HAP-1 (cell line): ENCODE results near the gene PCSK5.

Experiments
- DNase-seq, 2 experiments: peaks; one replicate each; pipeline ENCODE4 v3.0.0-alpha.2; 2016 to 2020; ENCODE audit warnings: low spot score in 2 of 2
- H3K27me3 ChIP-seq: fragments of 250-450 bp; sonication (Bioruptor Pico); 2 replicates; pipeline ENCODE4 v1.5.1; 2020; ENCODE audit warnings: low read depth, mild to moderate bottlenecking, moderate library complexity
- H3K36me3 ChIP-seq: fragments of 250-450 bp; sonication (Bioruptor Pico); replicated peaks from 2 replicates; pipeline ENCODE4 v1.5.1; 2020; ENCODE audit warnings: mild to moderate bottlenecking
- H3K4me1 ChIP-seq: fragments of 250-450 bp; sonication (Bioruptor Pico); 2 replicates; pipeline ENCODE4 v1.5.1; 2020; ENCODE audit warnings: mild to moderate bottlenecking
- H3K4me3 ChIP-seq: fragments of 250-450 bp; sonication (Bioruptor Pico); 2 replicates; pipeline ENCODE4 v1.5.1; 2020; ENCODE audit warnings: mild to moderate bottlenecking, moderate library complexity
- H3K9me3 ChIP-seq: fragments of 250-450 bp; sonication (Bioruptor Pico); 2 replicates; pipeline ENCODE4 v1.5.1; 2020; ENCODE audit warnings: mild to moderate bottlenecking, moderate library complexity
- in situ Hi-C: fragments of 300-500 bp; cut with MboI; formaldehyde crosslinking; loops from 3 replicates; pipeline ENCODE4 v1.14.3; 2020; ENCODE audit warnings: low sequenced_read_pairs, inconsistent platforms, mixed read lengths

The PCSK5 gene

DNA sequence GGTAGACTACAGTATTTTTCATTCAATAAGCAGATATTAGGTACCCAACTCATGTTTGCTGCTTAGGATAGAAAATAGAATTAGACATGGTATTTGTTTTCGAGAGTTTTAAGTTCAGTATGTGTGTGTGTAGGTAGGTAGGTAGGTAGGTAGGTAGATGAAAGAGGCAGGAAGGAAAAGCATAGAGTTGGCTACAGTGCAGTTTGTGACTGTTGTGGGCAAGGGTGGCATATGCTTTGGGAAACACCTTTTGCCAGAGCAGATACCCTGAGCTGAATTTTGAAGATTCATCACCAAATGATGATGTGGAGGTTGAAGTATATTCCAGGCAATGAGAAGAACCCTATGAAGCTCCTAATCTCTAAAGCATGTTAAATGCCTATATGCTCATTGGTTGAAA, 20.0 kb upstream of the PCSK5 start:
- Histone ChIP-seq H3K36me3 (no peaks in the 10 kb centered on the region), H3K27me3 (no peaks in the 10 kb centered on the region), H3K9me3 (no peaks in the 10 kb centered on the region), H3K4me3 (no peak overlapping the region), H3K4me1 (no peaks in the 10 kb centered on the region)
- no peak for DNase-seq
- in situ Hi-C loops: no loop called here

DNA sequence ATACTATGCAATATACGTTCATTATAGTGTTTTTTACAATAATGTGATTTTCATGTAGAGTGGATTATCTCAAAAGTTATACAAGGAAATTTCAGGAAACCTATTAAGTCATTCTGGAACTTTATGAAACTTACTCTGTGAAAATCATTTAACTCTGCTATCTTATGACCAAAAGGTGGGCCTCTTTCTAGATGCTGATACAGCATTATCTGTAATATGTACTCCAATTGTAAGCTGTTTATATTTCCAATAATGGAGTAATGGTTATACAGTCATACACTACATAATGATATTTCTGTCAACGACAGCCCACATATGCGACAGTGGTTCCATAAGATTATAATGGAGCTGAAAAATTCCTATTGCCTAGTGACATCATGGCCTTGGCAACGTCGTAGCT, 18.8 kb upstream of the PCSK5 start:
- Histone ChIP-seq H3K4me3 (no peak overlapping the region), H3K36me3 (no peaks in the 10 kb centered on the region), H3K27me3 (no peaks in the 10 kb centered on the region), H3K9me3 (no peaks in the 10 kb centered on the region), H3K4me1 (no peaks in the 10 kb centered on the region)
- no peak for DNase-seq
- in situ Hi-C loops: no loop called here

DNA sequence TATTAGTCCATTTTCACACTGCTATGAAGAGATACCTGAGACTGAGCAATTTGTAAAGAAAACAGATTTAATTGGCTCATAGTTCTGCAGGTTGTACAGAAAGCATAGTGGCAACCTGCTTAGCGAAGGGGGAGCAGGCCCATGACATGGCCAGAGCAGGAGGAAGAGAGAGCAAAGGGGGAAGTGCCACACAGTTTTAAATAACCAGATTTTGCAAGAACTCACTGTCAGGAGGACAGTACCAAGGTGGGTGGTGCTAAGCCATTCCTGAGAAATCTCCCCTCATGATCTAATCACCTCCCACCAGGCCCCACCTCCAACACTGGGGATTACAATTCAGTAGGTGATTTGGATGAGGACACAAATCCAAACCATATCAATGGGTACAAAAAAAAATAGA, 16.8 kb upstream of the PCSK5 start:
- H3K4me3 ChIP-seq: no peak overlapping the region
- no peaks in the 10 kb centered on the region for H3K4me1 ChIP-seq
- no peaks in the 10 kb centered on the region for H3K9me3 ChIP-seq
- no peaks in the 10 kb centered on the region for H3K36me3 ChIP-seq
- no peaks in the 10 kb centered on the region for H3K27me3 ChIP-seq
- in situ Hi-C loops: no loop called here
- no peak for DNase-seq

DNA sequence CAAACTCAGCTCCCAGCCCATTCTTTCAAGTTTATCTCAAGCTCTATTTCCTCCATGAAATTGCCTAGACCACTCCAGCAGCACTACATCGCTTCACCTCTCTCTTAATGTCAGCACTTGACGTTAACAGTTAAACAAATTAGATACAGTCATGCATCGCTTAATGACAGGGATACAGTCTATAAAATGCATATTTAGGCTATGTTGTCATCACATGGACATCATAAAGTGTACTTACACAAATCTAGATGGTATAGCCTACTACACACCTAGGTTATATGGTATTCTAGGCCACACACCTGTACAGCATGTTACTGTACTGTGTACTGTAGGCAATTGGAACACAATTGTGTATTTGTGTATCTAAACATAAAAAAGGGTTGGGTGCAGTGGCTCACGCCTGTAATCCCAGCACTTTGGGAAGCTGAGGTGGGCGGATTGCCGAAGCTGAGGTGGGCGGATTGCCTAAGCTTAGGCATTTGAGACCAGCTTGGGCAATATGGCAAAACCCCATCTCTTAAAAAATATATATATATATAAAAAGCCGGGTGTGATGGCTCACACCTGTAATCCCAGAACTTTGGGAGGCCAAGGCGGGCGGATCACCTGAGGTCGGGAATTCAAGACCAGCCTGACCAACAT, 13.4 kb upstream of the PCSK5 start:
- in situ Hi-C loops: no loop called here
- H3K4me3 ChIP-seq: no peak overlapping the region
- H3K27me3 ChIP-seq: no peaks in the 10 kb centered on the region
- no peak for DNase-seq
- no peaks in the 10 kb centered on the region for H3K9me3 ChIP-seq
- no peaks in the 10 kb centered on the region for H3K36me3 ChIP-seq
- H3K4me1 ChIP-seq: peaks cover 8% of the 10 kb centered on the region

DNA sequence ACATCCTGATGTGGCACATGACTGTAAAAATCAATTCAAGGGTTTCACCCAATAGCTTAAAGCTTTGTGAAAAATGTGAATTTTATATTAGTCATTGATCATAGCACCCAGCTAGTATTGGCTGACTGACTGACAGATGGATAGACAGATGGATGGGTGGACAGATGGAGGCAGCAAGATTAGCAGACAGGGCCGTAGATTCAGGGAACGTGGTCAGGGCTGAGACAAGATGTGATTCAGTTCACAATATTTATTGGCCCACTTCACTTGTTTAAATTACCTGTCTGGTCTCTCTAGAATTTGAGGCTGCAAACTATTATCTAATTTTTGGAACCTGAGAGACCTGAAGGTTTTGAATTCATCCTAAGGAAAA, 12.0 kb upstream of the PCSK5 start:
- no peaks in the 10 kb centered on the region for H3K36me3 ChIP-seq
- in situ Hi-C loops: no loop called here
- H3K9me3 ChIP-seq: no peaks in the 10 kb centered on the region
- no peaks in the 10 kb centered on the region for H3K27me3 ChIP-seq
- H3K4me3 ChIP-seq: no peak overlapping the region
- peaks cover 8% of the 10 kb centered on the region for H3K4me1 ChIP-seq
- no peak for DNase-seq

DNA sequence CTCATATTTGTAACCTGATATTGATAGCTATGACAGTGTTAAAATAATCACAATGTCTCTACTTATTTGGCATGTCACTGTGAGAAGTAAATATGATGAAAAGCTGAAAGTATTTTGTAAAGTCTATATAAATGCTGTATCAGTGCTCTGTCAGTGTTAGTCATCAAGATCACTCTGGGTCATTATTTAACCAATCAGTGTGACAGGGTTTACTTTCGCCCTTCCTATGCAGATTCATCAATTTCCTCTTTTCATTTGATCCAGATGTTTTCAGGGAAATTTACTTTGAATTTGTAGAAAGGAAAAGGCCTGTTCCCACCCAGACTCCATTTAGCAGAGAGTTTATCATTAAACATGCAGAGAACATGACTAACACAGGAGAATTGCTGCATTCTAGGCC, 9.9 kb upstream of the PCSK5 start:
- in situ Hi-C loops: no loop called here

DNA sequence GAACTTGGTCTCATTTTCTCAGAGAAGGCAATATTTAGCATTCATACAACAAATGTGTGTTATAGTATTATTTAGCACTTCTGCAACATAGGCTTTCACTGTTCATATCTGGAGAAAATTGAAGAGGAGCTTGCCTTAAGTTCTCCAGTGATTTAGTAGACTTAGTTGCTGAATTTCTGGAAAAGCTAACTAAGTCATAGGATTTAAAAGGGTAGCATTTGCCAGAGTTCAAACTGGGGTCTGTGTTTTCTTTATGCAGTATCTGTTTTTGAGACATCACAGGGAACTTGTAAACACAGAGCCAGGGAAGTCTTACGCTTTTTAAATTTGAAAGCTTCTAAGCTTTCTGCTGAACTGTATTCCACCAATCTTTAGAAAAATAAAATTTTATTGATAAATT, 8.7 kb upstream of the PCSK5 start:
- Histone ChIP-seq H3K27me3 (peaks cover 4% of the 10 kb centered on the region; the same call in 1 of the 2 replicates), H3K4me1 (peaks cover 8% of the 10 kb centered on the region), H3K9me3 (no peaks in the 10 kb centered on the region), H3K4me3 (no peak overlapping the region), H3K36me3 (no peaks in the 10 kb centered on the region)
- no peak for DNase-seq
- in situ Hi-C loops: no loop called here

More for the DNA sequence above, 9.9 kb upstream of the PCSK5 start:
- DNase-seq: no peak
- Histone ChIP-seq H3K27me3 (no peaks in the 10 kb centered on the region), H3K4me1 (peaks cover 8% of the 10 kb centered on the region), H3K4me3 (no peak overlapping the region), H3K9me3 (no peaks in the 10 kb centered on the region), H3K36me3 (no peaks in the 10 kb centered on the region)

DNA sequence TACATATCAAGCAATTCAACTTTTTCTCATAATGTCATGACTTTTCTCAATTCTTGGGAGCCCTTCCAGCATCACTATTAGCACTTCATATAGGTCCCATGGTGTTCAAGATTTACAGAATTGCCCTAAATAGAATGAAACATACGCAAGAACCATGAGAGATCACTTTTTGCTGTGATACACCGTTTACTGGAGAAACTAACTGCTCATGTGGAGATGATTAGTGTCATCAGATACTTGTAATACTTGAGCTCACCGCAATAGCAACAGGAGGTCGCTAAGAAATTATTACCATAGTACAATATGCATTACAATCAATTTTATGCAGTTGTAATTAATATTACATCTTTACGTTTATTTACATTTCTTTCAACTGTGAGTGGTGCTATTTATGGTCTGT, 4.8 kb upstream of the PCSK5 start:
- in situ Hi-C loops: no loop called here
- peaks cover 5% of the 10 kb centered on the region for H3K4me1 ChIP-seq
- H3K9me3 ChIP-seq: no peaks in the 10 kb centered on the region
- H3K36me3 ChIP-seq: no peaks in the 10 kb centered on the region
- peaks cover 4% of the 10 kb centered on the region; the same call in 1 of the 2 replicates for H3K27me3 ChIP-seq
- H3K4me3 ChIP-seq: no peak overlapping the region
- no peak for DNase-seq

DNA sequence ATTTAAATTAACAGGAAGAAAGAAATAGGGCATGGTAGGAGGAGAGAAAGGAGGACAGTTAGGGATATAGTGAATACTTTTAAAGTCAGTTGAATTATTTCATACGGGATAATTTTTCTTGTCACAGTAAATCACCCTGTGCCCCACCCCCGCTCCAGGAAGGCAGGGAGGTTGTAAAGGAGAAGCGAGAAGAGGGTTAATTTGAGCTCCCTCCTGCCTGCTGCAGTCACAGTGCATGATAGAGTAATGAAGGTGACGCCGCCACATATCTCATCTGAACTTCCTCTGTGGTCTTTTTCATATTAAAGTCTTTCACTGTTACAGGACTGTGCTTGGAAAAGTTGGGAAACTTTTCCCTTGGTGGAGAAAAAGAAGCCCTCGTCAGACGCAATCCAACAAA, 896 bp upstream of the PCSK5 start:
- H3K36me3 ChIP-seq: no peaks in the 10 kb centered on the region
- no peaks in the 10 kb centered on the region for H3K9me3 ChIP-seq
- in situ Hi-C loops: no loop called here
- H3K4me3 ChIP-seq: peak overlapping the region; percentile 78
- DNase-seq: peak in 1 of 2 experiments; percentile 14
- peaks cover 6% of the 10 kb centered on the region; the same call in 1 of the 2 replicates for H3K27me3 ChIP-seq
- H3K4me1 ChIP-seq: peaks cover 8% of the 10 kb centered on the region

DNA sequence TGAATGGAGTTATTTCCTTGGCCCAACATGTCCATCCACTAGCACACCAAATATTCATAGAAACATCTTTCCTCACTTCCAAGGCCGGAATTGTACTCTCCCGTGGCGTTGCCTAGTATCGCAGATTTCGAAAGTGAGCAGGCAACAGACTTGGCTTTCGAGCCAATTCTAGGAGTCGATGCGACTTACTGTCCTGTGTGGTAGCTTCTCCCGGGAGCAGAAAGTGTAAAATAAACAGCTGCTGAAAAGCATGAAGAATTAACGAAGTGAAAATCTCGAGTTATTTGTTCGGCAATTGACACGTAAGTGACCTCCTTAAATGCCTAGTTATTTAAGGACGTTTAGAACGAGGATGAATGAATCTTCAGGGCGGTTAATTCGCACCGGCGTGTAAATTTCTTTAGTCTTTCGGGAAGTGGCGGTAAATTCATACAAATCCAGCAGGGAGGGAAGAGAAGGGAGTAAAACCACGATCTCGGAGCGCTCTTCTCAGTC, 449 bp upstream of the PCSK5 start:
- peak overlapping the region; percentile 78 for H3K4me3 ChIP-seq
- H3K9me3 ChIP-seq: no peaks in the 10 kb centered on the region
- H3K4me1 ChIP-seq: peaks cover 8% of the 10 kb centered on the region
- H3K36me3 ChIP-seq: no peaks in the 10 kb centered on the region
- peaks cover 6% of the 10 kb centered on the region; the same call in 1 of the 2 replicates for H3K27me3 ChIP-seq
- DNase-seq: peak in 1 of 2 experiments; percentile 41
- in situ Hi-C loops: no loop called here

DNA sequence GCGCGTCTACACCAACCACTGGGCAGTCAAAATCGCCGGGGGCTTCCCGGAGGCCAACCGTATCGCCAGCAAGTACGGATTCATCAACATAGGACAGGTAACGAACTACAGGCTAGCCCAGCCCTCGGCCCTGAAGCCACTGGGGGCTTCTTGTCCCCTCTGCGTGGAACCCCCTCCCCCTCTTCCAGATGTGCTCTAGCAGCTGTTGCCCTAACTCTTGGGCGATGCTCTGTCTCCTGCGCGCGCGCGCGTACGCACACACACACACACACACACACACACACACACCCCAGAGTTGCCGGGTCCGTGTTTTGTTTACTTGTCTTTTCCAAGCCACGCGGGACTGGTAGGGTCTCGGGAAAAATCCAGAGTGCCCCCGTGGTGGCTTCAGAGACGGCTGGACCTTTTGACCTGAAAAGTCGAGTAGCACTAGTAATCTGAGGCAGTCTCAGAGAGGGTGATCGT, 836 bp downstream of the PCSK5 start:
- peaks cover 6% of the 10 kb centered on the region; the same call in 1 of the 2 replicates for H3K27me3 ChIP-seq
- H3K36me3 ChIP-seq: no peaks in the 10 kb centered on the region
- no peaks in the 10 kb centered on the region for H3K9me3 ChIP-seq
- H3K4me3 ChIP-seq: peak overlapping the region; percentile 78
- in situ Hi-C loops: no loop called here
- peaks cover 8% of the 10 kb centered on the region for H3K4me1 ChIP-seq
- peak in 1 of 2 experiments; percentile 29 for DNase-seq

DNA sequence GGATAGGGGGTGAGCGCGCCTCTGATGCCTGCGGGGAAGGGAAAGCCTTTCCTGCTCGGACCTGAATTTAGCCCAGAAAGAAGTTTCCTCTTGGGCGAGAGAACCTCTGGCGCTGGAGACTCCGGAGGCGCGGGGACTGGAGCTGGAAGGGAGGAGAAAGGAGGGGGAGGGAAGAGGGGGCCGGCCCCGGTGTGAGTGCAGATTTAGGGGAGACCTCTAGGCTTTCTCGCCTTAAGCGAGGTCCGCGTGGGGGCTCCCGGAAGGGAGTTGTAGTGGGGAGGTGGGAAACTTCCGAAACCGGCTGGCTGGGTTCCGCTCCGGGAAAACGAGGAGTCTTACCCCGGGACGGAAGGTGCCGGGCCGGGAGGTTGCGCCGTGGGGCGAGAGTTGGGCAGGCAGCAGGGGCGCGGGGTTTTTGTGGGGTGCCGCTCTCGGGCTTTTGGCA, 1.3 kb downstream of the PCSK5 start:
- in situ Hi-C loops: no loop called here
- Histone ChIP-seq H3K9me3 (no peaks in the 10 kb centered on the region), H3K36me3 (no peaks in the 10 kb centered on the region), H3K27me3 (0 out of 2 replicates have a peak, but pooled peaks cover 2% of the 10 kb centered on the region), H3K4me3 (peak overlapping the region; percentile 78), H3K4me1 (peaks cover 8% of the 10 kb centered on the region)
- peak in 1 of 2 experiments; percentile 22 for DNase-seq

DNA sequence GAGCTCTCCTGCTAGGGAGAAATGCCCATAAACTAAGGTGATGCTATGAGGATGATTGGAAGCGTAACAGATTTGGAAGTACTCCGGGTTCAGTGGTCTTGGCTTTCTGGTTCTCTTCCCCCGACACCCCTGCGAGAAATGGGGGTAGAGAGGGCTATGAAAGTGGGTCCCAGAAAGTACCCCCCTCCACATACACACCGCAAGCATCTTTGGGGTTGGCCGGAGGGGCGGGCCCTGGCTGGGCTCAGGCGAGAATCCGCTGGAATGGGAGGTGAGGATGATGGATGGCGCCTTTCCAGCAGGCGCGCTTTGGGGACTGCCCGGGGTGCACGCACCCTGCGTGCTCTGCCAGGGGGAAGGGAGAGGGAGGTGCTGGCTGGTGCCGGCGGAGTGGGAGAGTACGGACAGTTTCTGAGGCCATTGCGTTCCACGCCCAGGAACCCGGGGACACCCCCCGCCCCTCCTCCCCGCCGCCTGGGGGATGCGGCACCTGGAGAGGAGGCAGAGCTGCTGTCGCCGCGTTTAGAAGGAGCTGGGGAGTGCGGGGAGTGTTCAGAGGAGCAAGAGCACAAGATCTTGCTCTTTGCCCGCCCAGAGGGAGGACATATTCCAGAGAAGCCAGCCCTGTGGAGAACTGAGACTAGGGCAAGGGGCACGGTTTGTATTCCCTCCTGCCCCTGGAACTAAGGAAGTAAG, 1.9 kb downstream of the PCSK5 start:
- peak overlapping the region; percentile 78 for H3K4me3 ChIP-seq
- no peaks in the 10 kb centered on the region for H3K9me3 ChIP-seq
- peaks cover 8% of the 10 kb centered on the region for H3K4me1 ChIP-seq
- peak in 1 of 2 experiments; percentile 52 for DNase-seq
- in situ Hi-C loops: no loop called here
- 0 out of 2 replicates have a peak, but pooled peaks cover 2% of the 10 kb centered on the region for H3K27me3 ChIP-seq
- no peaks in the 10 kb centered on the region for H3K36me3 ChIP-seq

DNA sequence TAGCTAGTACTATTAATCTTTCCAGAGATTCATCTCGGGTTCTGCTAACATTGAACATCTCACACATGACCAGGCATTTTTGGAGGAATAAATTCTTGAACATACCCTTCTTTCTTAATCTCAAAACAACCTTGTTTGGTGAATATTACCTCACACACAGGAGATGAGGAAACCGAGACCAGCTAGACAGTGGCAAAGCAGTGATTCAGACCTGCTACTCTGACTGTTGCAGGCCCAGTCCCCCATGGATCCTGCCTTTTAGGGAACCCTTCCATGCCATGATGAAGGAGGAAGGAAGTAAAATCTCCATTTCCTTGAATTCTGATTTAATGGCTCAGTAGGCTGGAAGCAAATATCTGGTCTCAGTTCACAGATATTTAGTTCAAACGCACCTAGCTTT, 2.6 kb downstream of the PCSK5 start:
- Histone ChIP-seq H3K4me3 (no peak overlapping the region), H3K27me3 (0 out of 2 replicates have a peak, but pooled peaks cover 2% of the 10 kb centered on the region), H3K36me3 (no peaks in the 10 kb centered on the region), H3K9me3 (no peaks in the 10 kb centered on the region), H3K4me1 (peaks cover 8% of the 10 kb centered on the region)
- DNase-seq: no peak
- in situ Hi-C loops: no loop called here
